HFF-Myc (cell line): ENCODE results near the gene ZNF385B.

Source experiments
- DNase-seq: peaks from one replicate; pipeline ENCODE4 v3.0.0-alpha.2; 2011; ENCODE audit warnings: low read depth; ENCODE audit errors: extremely low read depth
- H3K4me3 ChIP-seq: replicated peaks from 2 replicates; pipeline ENCODE4 v1.5.1; 2011; ENCODE audit warnings: low read depth, mild to moderate bottlenecking, control low read depth, low read length
- TF ChIP-seq, protein P1 (sequence below): IDR thresholded peaks from 2 replicates; pipeline ENCODE4 v1.5.1; 2012; ENCODE audit warnings: mild to moderate bottlenecking, low read depth, low read length, control low read depth; ENCODE audit errors: missing control alignments

Gene ZNF385B

DNA sequence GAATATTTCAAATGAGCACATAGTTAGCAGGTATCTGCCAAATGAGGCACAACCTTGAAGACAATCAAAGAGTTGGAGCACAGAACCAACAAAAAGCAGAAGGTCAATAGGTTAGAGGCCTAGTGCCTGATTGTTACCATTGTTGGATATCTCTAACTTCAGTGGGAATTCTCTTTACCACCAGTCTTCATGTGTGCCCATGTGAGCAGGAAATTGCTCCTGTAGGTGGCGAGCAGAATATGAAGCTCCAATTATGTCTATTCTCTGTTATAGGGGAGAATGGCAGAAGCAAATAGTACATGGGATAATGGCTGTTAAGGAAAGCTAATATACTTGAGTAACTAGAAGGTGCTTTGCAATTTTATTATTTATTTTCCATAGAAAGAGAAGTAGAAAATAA lies 14.9 kb upstream of the ZNF385B start:
- TF ChIP-seq, protein P1, sequence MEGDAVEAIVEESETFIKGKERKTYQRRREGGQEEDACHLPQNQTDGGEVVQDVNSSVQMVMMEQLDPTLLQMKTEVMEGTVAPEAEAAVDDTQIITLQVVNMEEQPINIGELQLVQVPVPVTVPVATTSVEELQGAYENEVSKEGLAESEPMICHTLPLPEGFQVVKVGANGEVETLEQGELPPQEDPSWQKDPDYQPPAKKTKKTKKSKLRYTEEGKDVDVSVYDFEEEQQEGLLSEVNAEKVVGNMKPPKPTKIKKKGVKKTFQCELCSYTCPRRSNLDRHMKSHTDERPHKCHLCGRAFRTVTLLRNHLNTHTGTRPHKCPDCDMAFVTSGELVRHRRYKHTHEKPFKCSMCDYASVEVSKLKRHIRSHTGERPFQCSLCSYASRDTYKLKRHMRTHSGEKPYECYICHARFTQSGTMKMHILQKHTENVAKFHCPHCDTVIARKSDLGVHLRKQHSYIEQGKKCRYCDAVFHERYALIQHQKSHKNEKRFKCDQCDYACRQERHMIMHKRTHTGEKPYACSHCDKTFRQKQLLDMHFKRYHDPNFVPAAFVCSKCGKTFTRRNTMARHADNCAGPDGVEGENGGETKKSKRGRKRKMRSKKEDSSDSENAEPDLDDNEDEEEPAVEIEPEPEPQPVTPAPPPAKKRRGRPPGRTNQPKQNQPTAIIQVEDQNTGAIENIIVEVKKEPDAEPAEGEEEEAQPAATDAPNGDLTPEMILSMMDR, result no peak
- H3K4me3 ChIP-seq, result no peak overlapping the region
- no peak for DNase-seq

DNA sequence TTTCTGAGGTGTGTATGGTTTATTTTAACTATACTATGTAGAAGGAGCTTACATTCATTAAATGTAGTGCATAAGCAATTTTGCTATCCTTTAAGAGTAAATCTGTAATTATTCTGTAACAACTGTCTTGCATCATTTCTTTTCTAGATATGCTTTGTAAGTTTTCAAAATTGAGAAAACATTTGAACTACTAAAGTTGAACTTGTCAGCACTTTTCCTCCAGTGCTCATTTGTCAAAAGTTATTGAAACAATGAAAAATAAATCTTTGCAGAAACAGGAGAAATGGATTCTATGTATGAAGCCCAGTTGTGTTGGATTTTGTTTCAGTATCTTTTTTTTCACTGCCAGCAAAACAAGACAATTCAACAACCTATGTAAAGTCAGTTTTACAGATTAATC lies 14.5 kb upstream of the ZNF385B start:
- DNase-seq, result no peak
- TF ChIP-seq, protein P1, result no peak
- no peak overlapping the region for H3K4me3 ChIP-seq

DNA sequence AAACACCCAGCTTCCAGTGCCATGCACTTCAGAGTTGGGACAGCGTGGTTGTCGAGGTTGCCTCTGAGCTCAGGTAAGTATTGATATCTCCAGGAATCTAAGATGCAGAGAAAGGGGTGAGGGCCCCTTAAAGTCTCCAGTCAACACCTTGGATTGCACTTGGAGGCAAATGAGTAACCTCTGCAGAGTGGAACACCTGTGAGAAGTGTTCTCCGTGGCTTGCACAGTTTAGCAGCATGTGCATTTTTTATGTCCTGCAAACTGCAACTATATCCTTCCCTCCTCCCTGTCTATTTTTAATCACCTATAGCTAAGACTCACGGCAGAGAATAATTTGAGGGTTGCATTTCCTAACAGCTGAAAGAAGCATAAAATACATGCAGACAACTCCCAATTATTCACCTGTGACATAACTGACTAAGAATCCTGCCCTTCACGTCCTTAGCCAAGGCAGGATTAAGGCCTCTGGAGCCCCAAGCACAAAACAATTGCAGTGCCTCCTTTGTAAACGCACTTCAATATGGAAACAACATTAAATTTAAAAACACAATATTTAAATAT lies 1.6 kb upstream of the ZNF385B start:
- H3K4me3 ChIP-seq, result no peak overlapping the region
- TF ChIP-seq, protein P1, result no peak

DNA sequence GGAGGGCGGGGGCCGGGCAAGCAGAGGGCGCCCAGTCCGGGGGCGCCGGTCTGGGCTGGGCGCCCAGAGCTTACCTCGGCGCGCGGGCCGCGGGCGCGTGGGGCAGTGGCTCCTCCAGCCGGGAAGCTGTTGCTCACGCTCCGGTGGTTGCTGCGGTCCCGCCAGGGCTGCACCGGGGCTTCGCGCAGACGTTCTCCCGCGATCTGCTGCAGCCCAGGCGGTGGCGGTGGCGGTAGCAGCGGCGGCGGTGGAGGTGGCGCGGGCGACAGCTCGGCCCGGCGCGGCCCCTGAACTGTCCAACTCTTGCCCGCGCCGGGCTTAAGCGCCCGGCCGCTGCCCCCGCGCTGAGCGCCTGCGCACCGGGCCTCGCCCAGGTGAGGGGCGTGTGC lies 391 bp downstream of the ZNF385B start:
- H3K4me3 ChIP-seq, result no peak overlapping the region
- TF ChIP-seq, protein P1, result no peak
- DNase-seq, result no peak

More for the DNA sequence above, 1.6 kb upstream of the ZNF385B start:
- DNase-seq, result no peak

DNA sequence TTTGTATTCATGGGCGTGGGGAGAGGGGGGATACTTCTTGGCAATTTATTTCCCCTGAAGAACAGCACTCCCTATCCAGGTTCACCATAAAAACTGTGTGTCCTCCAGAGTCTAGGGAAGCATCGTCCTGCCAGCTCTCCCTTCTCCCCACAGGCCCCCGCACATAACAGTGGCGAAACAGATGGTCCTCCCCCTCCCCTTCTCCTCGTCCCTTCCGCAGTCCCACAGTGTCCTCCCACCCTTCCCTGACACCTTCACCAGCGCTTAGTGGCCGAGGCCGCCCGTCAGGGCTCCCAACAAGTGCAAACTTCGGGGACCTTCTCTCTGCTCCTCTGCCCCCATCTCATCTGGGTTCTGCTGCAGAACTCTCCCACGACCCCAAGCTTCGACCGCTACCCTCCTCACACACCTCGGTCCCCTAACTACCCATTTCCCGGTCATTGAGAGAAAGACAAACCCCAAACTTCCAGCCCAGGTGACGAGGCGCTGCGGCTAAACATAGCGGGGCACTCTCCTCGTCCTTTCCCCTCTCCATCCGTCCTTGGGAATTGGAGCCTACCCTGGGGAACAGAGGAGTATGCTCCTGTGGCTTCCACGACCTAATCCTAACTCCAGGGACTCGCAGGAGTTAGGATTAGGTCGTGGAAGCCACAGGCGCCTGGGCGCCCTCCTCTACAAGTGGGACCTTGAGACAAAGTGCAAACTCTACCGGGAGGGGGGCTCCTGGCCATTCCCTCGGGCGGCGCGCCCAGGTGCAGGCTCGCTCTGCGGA lies 971 bp downstream of the ZNF385B start:
- DNase-seq, result no peak
- no peak overlapping the region for H3K4me3 ChIP-seq

DNA sequence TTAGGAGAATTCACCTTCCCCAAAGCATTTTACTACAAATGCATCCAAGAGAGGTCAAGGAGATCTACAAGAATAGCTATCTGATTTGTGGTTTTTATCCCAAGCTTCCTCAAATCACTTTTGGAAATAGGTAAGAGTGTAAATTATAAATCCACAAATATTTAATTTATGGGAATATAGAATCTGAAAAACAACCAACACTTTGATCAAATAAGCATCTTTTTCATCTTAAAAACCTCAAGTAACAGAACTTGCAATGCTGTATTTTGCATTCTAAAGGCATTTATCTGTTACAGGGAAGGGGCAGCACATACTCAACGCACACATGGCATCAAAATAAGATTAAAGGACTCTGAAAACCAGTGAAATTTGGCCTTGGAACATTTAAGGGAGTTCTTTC lies 1.9 kb downstream of the ZNF385B start:
- TF ChIP-seq, protein P1, result no peak
- no peak overlapping the region for H3K4me3 ChIP-seq
- no peak for DNase-seq

More for the DNA sequence above, 971 bp downstream of the ZNF385B start:
- TF ChIP-seq, protein P1, result no peak
